Mesothelial cell of epicardium (in vitro differentiated cells): ENCODE measurements around the gene SNTG2. TPM values are rescaled to one million over a fixed set of nuclear protein-coding genes. Genes with fewer than 3 reads are reported as not detected.
A peak's percentile ranks its signal among the peaks of the same experiment; 100 is the strongest.

Experiments
- DNase-seq, 2 experiments: peaks; one replicate each; pipeline ENCODE4 v3.0.0; 2021; ENCODE audit warnings: low spot score in 2 of 2; ENCODE audit not compliant: unreplicated experiment in 2 of 2
- H3K27ac Mint-ChIP-seq: 2 replicates; pipeline ENCODE4 v1.8.0; 2021; ENCODE audit warnings: mixed read lengths
- H3K27me3 Mint-ChIP-seq: 2 replicates; pipeline ENCODE4 v1.8.0; 2021; ENCODE audit warnings: low read depth, mixed read lengths
- H3K36me3 Mint-ChIP-seq: 2 replicates; pipeline ENCODE4 v1.8.0; 2021; ENCODE audit warnings: mixed read lengths
- H3K4me1 Mint-ChIP-seq: 2 replicates; pipeline ENCODE4 v1.8.0; 2021; ENCODE audit warnings: mixed read lengths
- H3K4me3 Mint-ChIP-seq: 2 replicates; pipeline ENCODE4 v1.8.0; 2021; ENCODE audit warnings: mild to moderate bottlenecking, moderate library complexity, mixed read lengths
- H3K9me3 Mint-ChIP-seq: 2 replicates; pipeline ENCODE4 v1.8.0; 2021; ENCODE audit warnings: mixed read lengths
- total RNA-seq: library from RNA; stranded (reverse); gene quantifications from 3 replicates; pipeline ENCODE4 v1.2.1, GENCODE V29; 2021
- TF ChIP-seq, protein P1 (sequence below): fragments of 200-600 bp; sonication (generic); IDR thresholded peaks from one replicate; pipeline ENCODE4 v1.5.0; 2021; ENCODE audit warnings: antibody characterized with exemption; ENCODE audit not compliant: unreplicated experiment

The SNTG2 gene
- total RNA-seq, 1 donor from 2014 or later = not detected

DNA sequence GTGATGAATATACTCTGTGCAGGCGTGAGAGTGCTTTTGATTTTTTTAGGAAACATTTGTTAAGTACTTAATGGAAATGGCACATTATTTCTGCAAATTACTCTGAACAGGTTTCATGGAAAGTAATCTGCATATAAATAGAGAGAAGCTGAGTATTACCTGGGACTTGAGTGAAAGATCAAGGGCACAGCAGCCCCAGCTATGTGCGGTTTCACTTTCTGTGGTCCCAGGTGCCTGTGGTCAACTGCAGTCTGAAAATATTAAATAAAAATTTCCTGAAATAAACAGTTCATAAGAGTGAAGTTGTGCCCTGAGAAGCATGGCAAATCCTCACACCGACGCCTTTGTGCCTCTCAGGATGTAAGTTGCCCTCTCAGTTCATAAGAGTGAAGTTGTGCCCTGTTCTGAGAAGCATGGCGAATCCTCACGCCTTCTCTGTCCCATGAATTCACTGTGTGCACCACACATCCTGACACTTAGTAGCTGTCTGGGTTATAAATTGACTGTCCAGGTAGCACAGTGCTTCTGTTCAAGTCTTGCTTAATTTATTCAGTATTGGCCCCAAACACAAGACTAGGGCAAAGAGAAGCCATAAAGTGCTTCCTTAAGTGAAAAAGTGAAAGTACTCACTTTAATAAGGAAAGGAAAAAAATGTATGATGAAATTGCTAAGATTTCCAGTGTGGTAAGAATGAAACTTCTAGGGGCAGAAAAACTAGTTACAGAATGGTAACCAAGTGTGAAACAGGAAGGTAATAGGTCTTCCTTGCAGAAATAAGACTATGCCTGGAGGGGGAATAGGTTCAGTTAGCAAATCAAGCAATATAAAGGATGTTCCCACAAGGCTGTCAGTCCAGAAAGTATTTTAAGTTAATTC is 4.3 kb upstream of the SNTG2 start:
- H3K27me3 Mint-ChIP-seq = peaks cover 63% of the 10 kb centered on the region

DNA sequence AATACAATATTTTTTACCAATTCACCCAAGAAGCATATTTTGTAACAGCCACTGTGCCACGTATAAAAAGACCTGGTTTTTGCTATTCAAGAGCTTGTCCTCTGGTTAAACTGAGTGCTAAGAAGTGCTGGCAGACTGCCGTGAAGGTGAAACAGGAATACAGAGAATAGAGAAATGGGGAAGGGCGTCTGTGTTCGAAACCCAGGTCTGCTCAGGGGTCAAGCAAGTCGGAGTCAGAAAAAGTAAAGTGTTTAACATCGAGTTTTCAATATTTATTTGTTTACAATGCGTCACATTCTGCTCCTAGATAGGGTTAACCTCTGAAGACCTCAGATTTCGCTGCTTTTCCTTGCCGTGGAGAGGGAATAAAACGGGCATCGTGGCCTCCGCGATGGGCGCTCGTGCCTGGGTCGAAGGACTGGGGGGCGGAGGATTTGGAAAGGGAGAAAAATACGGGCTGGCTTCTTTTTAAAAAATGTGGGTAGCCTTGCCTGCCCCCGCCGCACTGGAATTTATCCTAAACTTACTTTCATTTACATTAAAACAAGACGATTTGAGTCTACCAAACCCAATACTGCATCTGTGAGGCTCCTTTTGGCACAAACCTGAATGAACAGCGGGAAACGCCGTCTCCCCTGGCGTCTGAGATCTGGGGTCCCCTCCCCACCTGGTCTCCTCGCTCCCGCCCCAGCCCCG is 1.1 kb upstream of the SNTG2 start:
- Mint-ChIP-seq H3K36me3 (no peaks in the 10 kb centered on the region), H3K4me1 (peaks cover 9% of the 10 kb centered on the region), H3K9me3 (peaks cover 3% of the 10 kb centered on the region), H3K4me3 (peak overlapping the region; percentile 67), H3K27ac (no peak overlapping the region), H3K27me3 (peaks cover 86% of the 10 kb centered on the region)
- DNase-seq = no peak
- TF ChIP-seq, protein P1, sequence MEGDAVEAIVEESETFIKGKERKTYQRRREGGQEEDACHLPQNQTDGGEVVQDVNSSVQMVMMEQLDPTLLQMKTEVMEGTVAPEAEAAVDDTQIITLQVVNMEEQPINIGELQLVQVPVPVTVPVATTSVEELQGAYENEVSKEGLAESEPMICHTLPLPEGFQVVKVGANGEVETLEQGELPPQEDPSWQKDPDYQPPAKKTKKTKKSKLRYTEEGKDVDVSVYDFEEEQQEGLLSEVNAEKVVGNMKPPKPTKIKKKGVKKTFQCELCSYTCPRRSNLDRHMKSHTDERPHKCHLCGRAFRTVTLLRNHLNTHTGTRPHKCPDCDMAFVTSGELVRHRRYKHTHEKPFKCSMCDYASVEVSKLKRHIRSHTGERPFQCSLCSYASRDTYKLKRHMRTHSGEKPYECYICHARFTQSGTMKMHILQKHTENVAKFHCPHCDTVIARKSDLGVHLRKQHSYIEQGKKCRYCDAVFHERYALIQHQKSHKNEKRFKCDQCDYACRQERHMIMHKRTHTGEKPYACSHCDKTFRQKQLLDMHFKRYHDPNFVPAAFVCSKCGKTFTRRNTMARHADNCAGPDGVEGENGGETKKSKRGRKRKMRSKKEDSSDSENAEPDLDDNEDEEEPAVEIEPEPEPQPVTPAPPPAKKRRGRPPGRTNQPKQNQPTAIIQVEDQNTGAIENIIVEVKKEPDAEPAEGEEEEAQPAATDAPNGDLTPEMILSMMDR = no peak

More for the DNA sequence above, 4.3 kb upstream of the SNTG2 start:
- no peaks in the 10 kb centered on the region for H3K36me3 Mint-ChIP-seq
- H3K9me3 Mint-ChIP-seq = peaks cover 7% of the 10 kb centered on the region
- no peak overlapping the region for H3K4me3 Mint-ChIP-seq
- DNase-seq = no peak
- H3K4me1 Mint-ChIP-seq = peaks cover 7% of the 10 kb centered on the region
- TF ChIP-seq, protein P1 = no peak
- H3K27ac Mint-ChIP-seq = no peak overlapping the region

DNA sequence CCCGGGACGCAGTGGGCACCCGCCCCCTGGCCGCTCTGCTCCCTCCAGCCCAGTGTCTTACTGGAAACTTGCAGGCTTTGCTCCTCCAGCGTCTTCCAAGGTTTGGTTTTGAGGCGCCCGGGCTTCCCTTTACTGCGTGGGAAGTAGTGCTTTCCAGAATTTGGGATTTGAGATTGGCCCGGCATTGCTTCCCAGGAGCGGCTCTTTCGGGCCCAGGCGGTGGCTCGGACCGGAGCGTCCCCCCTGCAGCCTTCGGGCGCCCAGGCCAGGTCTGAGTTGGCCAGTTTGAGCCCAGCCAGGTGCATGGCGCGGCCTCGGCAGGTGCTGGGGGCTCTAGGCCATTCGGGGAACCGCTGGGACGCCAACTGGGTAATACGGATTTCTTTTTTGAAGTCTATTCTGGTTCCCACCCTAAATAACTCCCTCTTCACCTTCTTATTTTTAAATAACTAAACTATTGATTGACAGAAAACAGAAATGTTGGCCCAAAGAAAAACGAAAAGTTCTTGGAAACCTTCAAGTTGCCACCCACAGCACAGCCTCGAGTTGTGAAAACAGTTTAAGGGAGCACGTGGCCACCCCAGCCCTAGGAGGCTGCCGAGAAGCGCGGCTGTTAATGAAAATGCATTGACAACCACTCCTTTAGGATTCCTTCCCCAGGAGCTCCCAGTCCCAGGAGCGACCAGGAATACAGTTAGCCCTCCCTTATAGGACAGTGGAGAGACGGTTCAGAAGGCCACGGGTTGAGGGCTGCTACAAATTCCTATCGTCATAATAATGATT is 766 bp downstream of the SNTG2 start:
- H3K4me1 Mint-ChIP-seq = peaks cover 9% of the 10 kb centered on the region
- peaks cover 82% of the 10 kb centered on the region for H3K27me3 Mint-ChIP-seq
- H3K4me3 Mint-ChIP-seq = peak overlapping the region; percentile 63
- no peaks in the 10 kb centered on the region for H3K36me3 Mint-ChIP-seq
- no peak for DNase-seq
- H3K9me3 Mint-ChIP-seq = no peaks in the 10 kb centered on the region
- TF ChIP-seq, protein P1 = no peak
- no peak overlapping the region for H3K27ac Mint-ChIP-seq

DNA sequence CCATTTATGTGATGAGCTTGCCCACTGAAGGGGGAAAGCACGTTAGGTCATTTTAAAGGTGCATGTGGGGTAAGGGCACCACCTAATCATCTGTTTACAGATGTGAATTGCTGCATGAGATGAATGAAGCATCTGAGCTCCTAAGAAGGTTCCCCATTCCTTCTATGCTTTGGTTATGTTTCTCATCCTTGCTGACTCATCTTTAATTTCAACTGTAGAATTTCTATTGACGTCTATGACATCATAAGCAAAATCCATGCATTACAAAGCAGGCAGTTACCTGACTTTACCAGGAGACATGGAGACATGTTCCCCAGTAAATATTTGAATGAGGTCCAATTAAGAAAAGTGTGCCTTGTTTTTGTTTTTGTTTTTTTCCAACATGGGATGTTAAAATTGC is 2.8 kb downstream of the SNTG2 start:
- no peak for DNase-seq
- H3K4me3 Mint-ChIP-seq = no peak overlapping the region
- peaks cover 76% of the 10 kb centered on the region for H3K27me3 Mint-ChIP-seq
- peaks cover 15% of the 10 kb centered on the region for H3K4me1 Mint-ChIP-seq
- TF ChIP-seq, protein P1 = no peak
- no peaks in the 10 kb centered on the region for H3K9me3 Mint-ChIP-seq
- H3K27ac Mint-ChIP-seq = no peak overlapping the region
- no peaks in the 10 kb centered on the region for H3K36me3 Mint-ChIP-seq

DNA sequence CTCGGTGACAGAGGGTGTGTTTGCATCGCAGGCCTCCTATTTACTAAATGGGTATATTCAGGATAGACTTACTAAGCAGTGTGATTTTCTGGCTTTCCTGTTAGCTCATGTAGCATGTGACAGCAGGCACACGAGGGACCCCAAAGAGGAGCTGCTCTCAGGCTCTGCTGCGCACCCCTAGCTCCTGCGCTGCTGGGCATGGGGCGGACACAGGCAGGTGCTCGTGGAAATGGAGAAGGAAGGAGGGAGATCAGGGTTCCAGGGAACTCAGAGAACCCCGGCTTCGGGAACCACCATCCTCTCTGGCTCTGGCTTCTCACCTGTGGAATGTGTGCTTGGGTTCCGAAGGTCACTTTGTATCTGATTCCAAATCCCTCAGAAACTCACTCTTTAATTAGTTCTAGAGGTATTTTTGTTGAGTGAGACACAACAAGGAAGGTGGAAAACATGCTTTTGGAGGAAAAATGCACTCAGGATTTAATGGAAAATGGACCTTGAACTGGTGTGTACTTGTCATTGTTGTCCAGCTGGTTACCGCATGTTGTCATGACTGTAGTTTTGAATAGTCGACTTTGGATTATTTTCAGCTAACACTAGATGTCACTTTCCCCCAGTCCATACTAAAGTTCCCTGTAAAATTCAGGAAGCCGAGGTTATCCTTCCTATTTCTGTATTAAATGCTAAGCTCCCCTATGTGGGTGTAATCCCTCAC is 3.5 kb downstream of the SNTG2 start:
- no peak for DNase-seq
- Mint-ChIP-seq H3K4me3 (no peak overlapping the region), H3K27me3 (peaks cover 70% of the 10 kb centered on the region), H3K9me3 (no peaks in the 10 kb centered on the region), H3K4me1 (peaks cover 15% of the 10 kb centered on the region), H3K27ac (no peak overlapping the region), H3K36me3 (no peaks in the 10 kb centered on the region)
- TF ChIP-seq, protein P1 = no peak
